PC-9 (cell line): ENCODE data around the gene TIAM2. TPM values are rescaled to one million over a fixed set of nuclear protein-coding genes. Genes with fewer than 3 reads are reported as not detected.
"Not testable (repeated sequence)": the region's sequence is repeated elsewhere in the genome, so short reads cannot be mapped to it uniquely, and the experiment has no call there.

Experiments used
- BruUV-seq: library from RNA; stranded (reverse); fragments of 400-500 nt; replicated peaks from 2 replicates; lab custom pipeline; 2021; lab: Mats Ljungman, UMichigan
- CTCF ChIA-PET: fragments of 300-600 bp; sonication (Branson Sonifier 250); formaldehyde crosslinking; loops from one replicate; lab custom pipeline; 2022; ENCODE audit warnings: antibody characterized with exemption; lab: Charles Lee
- POLR2A ChIA-PET: fragments of 300-600 bp; sonication (Branson Sonifier 250); formaldehyde crosslinking; loops from one replicate; lab custom pipeline; 2022; ENCODE audit warnings: antibody characterized with exemption; ENCODE audit not compliant: unreplicated experiment; lab: Charles Lee
- DNase-seq, 2 experiments: peaks; one replicate each; pipeline versions ENCODE4 v3.0.0 to v3.0.0-alpha.2; 2015 to 2022; ENCODE audit warnings: mixed read lengths in 1 of 2
- H2AFZ ChIP-seq: fragments of 200-600 bp; sonication (generic); 2 replicates; pipeline ENCODE4 v1.8.1; 2017; ENCODE audit warnings: antibody characterized with exemption
- H3F3A ChIP-seq: fragments of 200-600 bp; sonication (generic); 2 replicates; pipeline ENCODE4 v1.8.1; 2017; ENCODE audit warnings: antibody characterized with exemption, mild to moderate bottlenecking, low read depth; ENCODE audit not compliant: insufficient read depth
- H3K27ac ChIP-seq: fragments of 200-600 bp; sonication (generic); 2 replicates; pipeline ENCODE4 v1.6.1; 2016; ENCODE audit warnings: mixed run types
- H3K27me3 ChIP-seq: fragments of 200-600 bp; sonication (generic); 2 replicates; pipeline ENCODE4 v1.6.1; 2016; ENCODE audit warnings: low read depth, mixed run types; ENCODE audit not compliant: insufficient read depth
- H3K36me3 ChIP-seq: fragments of 200-600 bp; sonication (generic); 2 replicates; pipeline ENCODE4 v1.6.1; 2016; ENCODE audit warnings: low read depth, mixed run types
- H3K4me1 ChIP-seq: fragments of 200-600 bp; sonication (generic); replicated peaks from 2 replicates; pipeline ENCODE4 v1.6.1; 2016; ENCODE audit warnings: mixed run types; ENCODE audit not compliant: insufficient read depth
- H3K4me2 ChIP-seq: fragments of 200-600 bp; sonication (generic); 2 replicates; pipeline ENCODE4 v1.6.1; 2017; ENCODE audit warnings: mixed run types
- H3K4me3 ChIP-seq: fragments of 200-600 bp; sonication (generic); 2 replicates; pipeline ENCODE4 v1.6.1; 2016; ENCODE audit warnings: mixed run types
- H3K79me2 ChIP-seq: fragments of 200-600 bp; sonication (generic); 2 replicates; pipeline ENCODE4 v1.6.1; 2017; ENCODE audit warnings: low read depth, mixed run types
- H3K9me2 ChIP-seq: fragments of 200-600 bp; sonication (generic); 2 replicates; pipeline ENCODE4 v1.8.1; 2017; ENCODE audit warnings: mild to moderate bottlenecking; ENCODE audit not compliant: insufficient read depth
- H3K9me3 ChIP-seq: fragments of 200-600 bp; sonication (generic); 2 replicates; pipeline ENCODE4 v1.8.1; 2016; ENCODE audit warnings: low read depth; ENCODE audit not compliant: insufficient read depth
- H4K20me1 ChIP-seq: fragments of 200-600 bp; sonication (generic); 2 replicates; pipeline ENCODE4 v1.8.1; 2017; ENCODE audit not compliant: insufficient read depth
- CTCF ChIP-seq: fragments of 200-600 bp; sonication (generic); conservative IDR thresholded peaks from 2 replicates; pipeline ENCODE4 v1.6.1; 2017; ENCODE audit warnings: mixed run types, antibody characterized with exemption, mild to moderate bottlenecking, moderate library complexity
- EZH2 ChIP-seq: fragments of 200-600 bp; sonication (generic); IDR thresholded peaks from 2 replicates; pipeline ENCODE4 v1.8.0; 2017; ENCODE audit warnings: antibody characterized with exemption, low read depth
- intact Hi-C: fragments of 100-400 bp; cut with micrococcal nuclease; formaldehyde crosslinking; loops from one replicate; pipeline ENCODE4 v1.10.0; 2022; ENCODE audit not compliant: unreplicated experiment
- total RNA-seq: library from RNA; stranded (reverse); gene quantifications from 2 replicates; pipeline ENCODE4 v1.2.3, GENCODE V29; 2021

TIAM2 gene
- total RNA-seq, 1 experiment from 2014 or later: 11.4 TPM

- H3K9me3 ChIP-seq: no peaks in the 10 kb centered on the region
- no peaks in the 10 kb centered on the region for H3K79me2 ChIP-seq
- no peak overlapping the region for H3K4me3 ChIP-seq
- H4K20me1 ChIP-seq: no peaks in the 10 kb centered on the region
- H3K4me1 ChIP-seq: no peaks in the 10 kb centered on the region
- ChIA-PET CTCF (interaction anchor here (0.6 kb wide), 1 partner anchor 14 kb away, joined by 3 read pairs; no protein-coding TSS in a partner anchor), POLR2A (interaction anchor here (0.5 kb wide), 1 partner anchor 239 kb away, joined by 3 read pairs; no protein-coding TSS in a partner anchor)
- H3K27ac ChIP-seq: no peak overlapping the region
- intact Hi-C loops: no loop called here
- H3F3A ChIP-seq: no peaks in the 10 kb centered on the region
- TF ChIP-seq CTCF (no peak), EZH2 (no peak)
- H3K4me2 ChIP-seq: no peak overlapping the region
- H2AFZ ChIP-seq: no peak overlapping the region
- H3K9me2 ChIP-seq: no peaks in the 10 kb centered on the region
- no TSS peak for BruUV-seq
- no peaks in the 10 kb centered on the region for H3K27me3 ChIP-seq
- peak in 1 of 2 experiments; percentile 37 for DNase-seq
- H3K36me3 ChIP-seq: no peaks in the 10 kb centered on the region
These were observed 32.4 kb upstream of the TIAM2 start for GRCh38 chr6:154962753-154963152.

GRCh38 chr6:154966065-154966770, 28.9 kb upstream of the TIAM2 start:
- H2AFZ ChIP-seq, H3K79me2 ChIP-seq, H3K36me3 ChIP-seq, H4K20me1 ChIP-seq, H3K4me2 ChIP-seq, intact Hi-C loops, H3K4me1 ChIP-seq, BruUV-seq, H3K27me3 ChIP-seq, H3K9me3 ChIP-seq, H3F3A ChIP-seq, POLR2A ChIA-PET, H3K27ac ChIP-seq, H3K4me3 ChIP-seq, H3K9me2 ChIP-seq, CTCF ChIA-PET, DNase-seq: not testable (repeated sequence)

GRCh38 chr6:154969796-154970195, 25.3 kb upstream of the TIAM2 start:
- ChIA-PET POLR2A (interaction anchor here (0.6 kb wide), 1 partner anchor 37 kb away, joined by 6 read pairs; no protein-coding TSS in a partner anchor), CTCF (no interaction called here)
- Histone ChIP-seq H3K9me3 (no peaks in the 10 kb centered on the region; the same call in 1 of the 2 replicates), H3K36me3 (no peaks in the 10 kb centered on the region), H3K27me3 (no peaks in the 10 kb centered on the region), H3F3A (no peaks in the 10 kb centered on the region), H3K27ac (no peak overlapping the region), H3K4me1 (no peaks in the 10 kb centered on the region), H3K4me3 (no peak overlapping the region), H3K79me2 (no peaks in the 10 kb centered on the region), H4K20me1 (no peaks in the 10 kb centered on the region), H2AFZ (no peak overlapping the region), H3K4me2 (no peak overlapping the region), H3K9me2 (no peaks in the 10 kb centered on the region)
- no TSS peak for BruUV-seq
- intact Hi-C loops: no loop called here
- DNase-seq: no peak
- no peak for TF ChIP-seq CTCF
- no peak for TF ChIP-seq EZH2
